ENCODE results near the gene STING1.
"Not testable (repeated sequence)": the region's sequence is repeated elsewhere in the genome, so short reads cannot be mapped to it uniquely, and the experiment has no call there.

The STING1 gene

GRCh38 chr5:139482050-139482889 lies at the start of gene STING1:
Gene STING1 (minus strand): TSS chr5:139482758. CDS start chr5:139481704, 1,054 bp downstream.
- peak; percentile 94 for DNase-seq (ENCODE audit: low spot score)

GRCh38 chr5:139531772-139532169 lies 49.2 kb upstream of the STING1 start:
- DNase-seq (ENCODE audit: low spot score) = no peak

GRCh38 chr5:139530079-139530478 lies 47.5 kb upstream of the STING1 start:
- not testable (repeated sequence) for DNase-seq (ENCODE audit: low spot score)

- DNase-seq (ENCODE audit: low spot score) = not testable (repeated sequence)
These were observed 46.1 kb upstream of the STING1 start for GRCh38 chr5:139528695-139529094.

GRCh38 chr5:139527896-139528467 lies 45.4 kb upstream of the STING1 start:
- DNase-seq (ENCODE audit: low spot score) = not testable (repeated sequence)

- not testable (repeated sequence) for DNase-seq (ENCODE audit: low spot score)
These were observed 44.5 kb upstream of the STING1 start for GRCh38 chr5:139527090-139527470.

GRCh38 chr5:139526309-139527089 lies 43.9 kb upstream of the STING1 start:
- not testable (repeated sequence) for DNase-seq (ENCODE audit: low spot score)

- not testable (repeated sequence) for DNase-seq (ENCODE audit: low spot score)
These were observed 43.2 kb upstream of the STING1 start for GRCh38 chr5:139525586-139526308.

- no peak for DNase-seq (ENCODE audit: low spot score)
These were observed 42.5 kb upstream of the STING1 start for GRCh38 chr5:139524940-139525585.

- DNase-seq (ENCODE audit: low spot score) = no peak
These were observed 41.9 kb upstream of the STING1 start for GRCh38 chr5:139524446-139524845.

- no peak for DNase-seq (ENCODE audit: low spot score)
These were observed 41.3 kb upstream of the STING1 start for GRCh38 chr5:139523635-139524445.

GRCh38 chr5:139517683-139518564 lies 35.4 kb upstream of the STING1 start:
- DNase-seq (ENCODE audit: low spot score) = peak; percentile 93

GRCh38 chr5:139514486-139514856 lies 31.9 kb upstream of the STING1 start:
- no peak for DNase-seq (ENCODE audit: low spot score)

GRCh38 chr5:139513852-139514485 lies 31.4 kb upstream of the STING1 start:
- no peak for DNase-seq (ENCODE audit: low spot score)

GRCh38 chr5:139513434-139513833 lies 30.9 kb upstream of the STING1 start:
- DNase-seq (ENCODE audit: low spot score) = peak; percentile 74

GRCh38 chr5:139512786-139513390 lies 30.3 kb upstream of the STING1 start:
- no peak for DNase-seq (ENCODE audit: low spot score)

GRCh38 chr5:139504722-139505121 lies 22.2 kb upstream of the STING1 start:
- not testable (repeated sequence) for DNase-seq (ENCODE audit: low spot score)

- not testable (repeated sequence) for DNase-seq (ENCODE audit: low spot score)
These were observed 21.3 kb upstream of the STING1 start for GRCh38 chr5:139503879-139504278.

Data from hepatic stellate cell (primary cell).